Muscle layer of colon (tissue), 2 donors: ENCODE measurements around the gene PRSS33.

ENCODE experiments used
- H3K27ac ChIP-seq: one replicate; pipeline ENCODE4 v1.7.0; 2013; ENCODE audit warnings: low read depth, mild to moderate bottlenecking, low read length, moderate library complexity
- H3K27me3 ChIP-seq, 2 donors: one replicate each; pipeline ENCODE4 v1.7.0; 2013; ENCODE audit warnings: low read length in 2 of 2, mild to moderate bottlenecking in 2 of 2; ENCODE audit not compliant: insufficient read depth in 2 of 2, control insufficient read depth in 1 of 2
- H3K36me3 ChIP-seq: one replicate; pipeline ENCODE4 v1.7.0; 2013; ENCODE audit warnings: mild to moderate bottlenecking, low read length; ENCODE audit not compliant: insufficient read depth
- H3K4me1 ChIP-seq: one replicate; pipeline ENCODE4 v1.7.0; 2013; ENCODE audit warnings: mild to moderate bottlenecking, low read length; ENCODE audit not compliant: insufficient read depth
- H3K4me3 ChIP-seq, 2 donors: one replicate each; pipeline ENCODE4 v1.7.0; 2013; ENCODE audit warnings: low read length in 2 of 2, low read depth in 1 of 2, mild to moderate bottlenecking in 1 of 2, moderate library complexity in 1 of 2
- H3K9ac ChIP-seq: one replicate; pipeline ENCODE4 v1.7.0; 2013; ENCODE audit warnings: low read length
- H3K9me3 ChIP-seq: one replicate; pipeline ENCODE4 v1.7.0; 2013; ENCODE audit warnings: mild to moderate bottlenecking, low read length
- donor health status: abdominal sarcoma.
- donor health status: Adenocarcinoma of cecum.

Gene PRSS33

DNA sequence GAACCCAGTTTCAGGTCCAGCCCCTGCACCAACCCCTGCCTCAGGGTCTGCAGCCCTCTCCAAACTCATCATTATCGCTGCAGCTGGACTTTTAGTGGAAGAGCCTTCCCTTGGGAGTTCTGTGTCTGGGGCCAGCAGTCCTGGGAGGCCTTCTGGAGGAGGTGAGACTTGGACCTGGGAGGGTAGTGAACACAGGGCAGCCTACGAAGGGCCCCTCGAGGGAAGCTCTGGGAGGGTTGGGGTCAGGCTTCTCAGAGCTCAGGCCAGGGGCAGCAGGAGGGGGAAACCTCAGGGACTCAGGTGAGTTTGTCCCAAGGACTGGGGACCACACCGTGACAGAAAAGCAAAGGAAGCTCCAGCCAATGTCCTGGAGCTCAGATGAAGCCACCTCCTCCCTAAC lies 46.2 kb downstream of the PRSS33 start:
- Histone ChIP-seq H3K9ac (no peak overlapping the region), H3K9me3 (no peaks in the 10 kb centered on the region), H3K4me3 (no peak overlapping the region), H3K27me3 (peaks cover 0 to 7% of the 10 kb centered on the region in 2 donors), H3K27ac (no peak overlapping the region), H3K4me1 (no peaks in the 10 kb centered on the region), H3K36me3 (no peaks in the 10 kb centered on the region)

DNA sequence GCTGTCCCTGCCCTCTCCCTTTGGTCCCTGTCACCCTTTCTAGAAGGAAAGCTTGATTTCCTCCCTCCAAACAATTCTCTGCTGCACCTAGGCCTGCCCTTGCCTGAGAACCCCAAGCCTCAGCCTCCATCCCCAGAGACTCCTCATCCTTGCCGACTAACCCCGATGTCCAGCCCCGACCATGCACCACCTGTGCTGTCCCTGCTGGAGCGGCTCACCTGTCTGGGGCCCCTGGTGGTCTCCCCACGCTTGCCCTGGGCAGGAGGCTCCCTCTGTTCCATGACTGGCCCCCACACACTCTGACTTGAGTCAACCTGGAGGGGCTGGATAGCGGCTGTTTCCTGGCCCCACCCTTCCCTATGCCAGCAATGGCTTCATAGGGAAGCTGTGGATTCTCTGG lies 46.9 kb downstream of the PRSS33 start:
- no peaks in the 10 kb centered on the region for H3K36me3 ChIP-seq
- peaks cover 0 to 7% of the 10 kb centered on the region in 2 donors for H3K27me3 ChIP-seq
- no peaks in the 10 kb centered on the region for H3K4me1 ChIP-seq
- no peak overlapping the region for H3K4me3 ChIP-seq
- no peak overlapping the region for H3K27ac ChIP-seq
- no peak overlapping the region for H3K9ac ChIP-seq
- no peaks in the 10 kb centered on the region for H3K9me3 ChIP-seq

DNA sequence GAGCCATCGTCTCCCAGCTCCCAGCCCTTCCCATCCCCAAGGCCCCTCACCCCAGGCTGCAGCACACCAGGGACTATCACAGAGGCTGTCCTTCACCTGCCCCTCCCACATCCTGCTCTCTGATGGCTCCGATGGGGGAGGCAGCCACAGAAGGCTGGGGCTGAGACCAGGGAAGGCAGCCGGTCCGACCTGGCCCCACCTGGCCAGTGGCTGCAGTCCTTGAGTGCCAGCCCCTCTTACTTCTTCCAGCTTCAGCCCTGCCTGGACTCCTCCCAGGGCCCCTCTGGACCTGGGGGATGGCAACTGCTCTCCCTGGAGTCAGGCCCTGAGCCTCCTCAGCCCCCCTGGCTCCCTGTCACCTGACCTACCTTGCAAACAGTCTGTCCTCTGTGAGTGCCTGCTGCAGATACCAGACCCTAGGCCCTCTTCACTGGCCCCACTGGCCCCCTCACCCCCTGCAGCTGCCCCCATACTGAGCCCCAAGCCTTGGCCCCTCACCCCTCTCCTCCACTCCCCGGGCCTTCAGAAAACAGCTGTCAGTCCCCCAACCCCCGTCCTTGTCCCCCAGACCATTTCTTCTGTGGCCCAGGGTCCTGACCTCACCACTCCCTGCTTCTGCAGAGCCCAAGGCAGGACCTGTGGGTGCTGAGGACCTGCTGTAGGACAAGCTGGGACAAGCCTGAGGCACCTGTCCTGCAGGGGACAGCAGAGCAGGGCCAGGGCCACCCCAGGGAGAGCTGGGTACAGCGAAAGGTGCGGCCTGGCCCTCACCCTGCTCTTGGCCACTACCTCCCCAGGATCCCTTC lies 47.5 kb downstream of the PRSS33 start:
- Histone ChIP-seq H3K9ac (no peak overlapping the region), H3K36me3 (no peaks in the 10 kb centered on the region), H3K27ac (no peak overlapping the region), H3K4me3 (no peak overlapping the region), H3K4me1 (no peaks in the 10 kb centered on the region), H3K27me3 (peaks cover 0 to 7% of the 10 kb centered on the region in 2 donors), H3K9me3 (no peaks in the 10 kb centered on the region)

DNA sequence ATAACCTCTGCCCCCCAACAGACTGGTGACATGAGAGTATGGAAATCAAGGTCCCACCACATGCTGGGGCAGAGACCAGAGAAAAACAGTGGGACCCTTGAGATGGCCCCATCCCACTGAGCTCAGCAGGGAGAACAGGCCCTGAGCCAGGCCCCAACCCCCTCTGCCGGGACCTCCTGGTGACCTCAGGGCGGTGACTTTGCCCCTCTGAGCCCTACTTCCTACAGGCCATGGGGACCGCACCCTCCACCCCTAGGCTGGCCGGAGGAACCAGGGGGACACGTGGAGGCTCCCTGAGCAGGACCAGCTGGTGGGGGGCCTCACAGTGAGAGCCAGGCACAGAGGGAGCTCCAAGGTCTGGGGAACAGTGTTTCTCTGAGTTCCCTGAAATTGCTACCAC lies 48.7 kb downstream of the PRSS33 start:
- no peak overlapping the region for H3K27ac ChIP-seq
- peaks cover 0 to 7% of the 10 kb centered on the region in 2 donors for H3K27me3 ChIP-seq
- no peaks in the 10 kb centered on the region for H3K4me1 ChIP-seq
- H3K9me3 ChIP-seq: no peaks in the 10 kb centered on the region
- no peak overlapping the region for H3K4me3 ChIP-seq
- H3K36me3 ChIP-seq: no peaks in the 10 kb centered on the region
- no peak overlapping the region for H3K9ac ChIP-seq

DNA sequence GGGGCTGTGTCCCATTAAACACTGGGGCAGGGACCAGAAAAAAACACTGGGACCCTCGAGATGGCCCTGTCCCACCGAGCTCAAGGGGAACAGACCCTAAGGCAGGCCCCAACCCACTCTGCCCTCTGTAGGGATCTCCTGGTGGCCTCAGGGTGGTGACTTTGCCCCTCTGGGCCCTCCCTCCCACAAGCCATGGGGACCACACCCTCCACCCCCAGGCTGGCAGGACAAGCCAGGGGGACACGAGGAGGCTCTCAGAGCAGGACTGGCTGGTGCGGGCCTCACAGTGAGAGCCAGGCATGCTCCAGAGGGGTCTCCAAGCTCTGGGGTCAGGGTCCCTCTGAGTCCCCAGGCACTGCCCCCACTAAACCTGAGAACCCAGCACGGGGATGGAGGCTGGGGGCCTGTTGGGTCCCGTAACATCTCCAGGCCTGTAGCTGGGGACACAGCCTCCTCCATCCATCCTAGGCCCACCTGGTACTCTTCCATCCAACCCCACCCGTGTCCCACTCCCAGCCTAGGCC lies 49.4 kb downstream of the PRSS33 start:
- Histone ChIP-seq H3K9ac (no peak overlapping the region), H3K9me3 (no peaks in the 10 kb centered on the region), H3K4me3 (no peak overlapping the region), H3K4me1 (no peaks in the 10 kb centered on the region), H3K27me3 (peaks cover 0 to 7% of the 10 kb centered on the region in 2 donors), H3K27ac (no peak overlapping the region), H3K36me3 (no peaks in the 10 kb centered on the region)

DNA sequence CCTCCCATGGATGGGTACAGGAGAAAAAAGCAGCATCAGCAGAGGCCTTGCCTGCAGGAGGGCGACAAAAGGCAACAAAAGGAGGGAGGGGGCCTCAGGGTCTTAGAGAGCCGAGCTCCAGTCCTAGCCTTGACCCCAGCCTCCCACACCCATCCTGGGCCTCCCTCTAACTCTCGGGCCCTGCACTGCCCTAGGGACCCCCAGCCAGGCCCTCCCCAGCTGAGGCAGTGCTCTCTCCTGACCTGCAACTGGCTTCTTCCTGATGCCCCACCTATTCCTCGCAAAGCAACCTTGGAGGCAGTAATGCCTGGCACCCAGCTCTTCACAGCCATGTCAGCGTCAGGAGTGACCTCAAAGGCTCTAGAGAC lies 50.1 kb downstream of the PRSS33 start:
- no peak overlapping the region for H3K4me3 ChIP-seq
- no peaks in the 10 kb centered on the region for H3K4me1 ChIP-seq
- H3K27me3 ChIP-seq: peaks cover 0 to 7% of the 10 kb centered on the region in 2 donors
- no peak overlapping the region for H3K9ac ChIP-seq
- no peaks in the 10 kb centered on the region for H3K9me3 ChIP-seq
- no peaks in the 10 kb centered on the region for H3K36me3 ChIP-seq
- H3K27ac ChIP-seq: no peak overlapping the region

DNA sequence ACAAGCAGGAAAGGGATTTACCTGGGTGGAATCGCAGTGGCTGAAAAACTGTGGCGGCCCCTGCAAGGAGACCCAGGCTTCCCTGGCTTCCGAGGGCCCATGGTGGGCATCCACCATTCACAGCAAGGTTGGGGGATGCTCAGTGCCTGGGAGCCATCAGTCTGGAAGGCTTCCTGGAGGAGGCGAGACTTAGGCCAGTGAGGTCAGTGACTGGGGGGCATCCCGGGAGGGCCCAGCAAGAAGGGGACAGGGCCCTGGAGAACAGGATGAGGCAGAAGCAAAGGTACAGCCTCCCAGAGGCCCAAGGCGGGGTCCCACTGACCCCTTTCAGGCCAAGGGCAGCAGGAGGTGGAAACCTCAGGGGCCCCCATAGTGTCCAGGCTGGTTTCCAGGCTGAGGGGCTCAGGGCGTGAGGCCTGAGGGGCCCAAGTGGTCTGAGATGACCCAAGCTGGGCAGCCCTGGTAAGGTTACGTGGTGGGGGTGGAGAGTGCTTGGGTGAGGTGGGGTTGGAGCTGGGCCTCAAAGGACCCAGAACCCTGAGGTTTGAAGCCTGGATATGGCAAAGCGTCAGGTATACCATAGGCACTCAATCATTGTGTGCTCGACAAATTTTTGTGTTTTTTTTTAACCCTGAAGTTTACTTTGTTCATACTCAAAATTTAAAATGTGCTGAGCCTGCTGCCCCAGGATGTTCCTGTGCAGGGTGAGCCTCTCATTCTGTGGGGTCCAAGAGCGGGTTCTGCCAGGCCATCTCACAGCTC lies 50.7 kb downstream of the PRSS33 start:
- Histone ChIP-seq H3K4me3 (no peak overlapping the region), H3K4me1 (no peaks in the 10 kb centered on the region), H3K9me3 (no peaks in the 10 kb centered on the region), H3K27me3 (peaks cover 0 to 7% of the 10 kb centered on the region in 2 donors), H3K27ac (no peak overlapping the region), H3K36me3 (no peaks in the 10 kb centered on the region), H3K9ac (no peak overlapping the region)

DNA sequence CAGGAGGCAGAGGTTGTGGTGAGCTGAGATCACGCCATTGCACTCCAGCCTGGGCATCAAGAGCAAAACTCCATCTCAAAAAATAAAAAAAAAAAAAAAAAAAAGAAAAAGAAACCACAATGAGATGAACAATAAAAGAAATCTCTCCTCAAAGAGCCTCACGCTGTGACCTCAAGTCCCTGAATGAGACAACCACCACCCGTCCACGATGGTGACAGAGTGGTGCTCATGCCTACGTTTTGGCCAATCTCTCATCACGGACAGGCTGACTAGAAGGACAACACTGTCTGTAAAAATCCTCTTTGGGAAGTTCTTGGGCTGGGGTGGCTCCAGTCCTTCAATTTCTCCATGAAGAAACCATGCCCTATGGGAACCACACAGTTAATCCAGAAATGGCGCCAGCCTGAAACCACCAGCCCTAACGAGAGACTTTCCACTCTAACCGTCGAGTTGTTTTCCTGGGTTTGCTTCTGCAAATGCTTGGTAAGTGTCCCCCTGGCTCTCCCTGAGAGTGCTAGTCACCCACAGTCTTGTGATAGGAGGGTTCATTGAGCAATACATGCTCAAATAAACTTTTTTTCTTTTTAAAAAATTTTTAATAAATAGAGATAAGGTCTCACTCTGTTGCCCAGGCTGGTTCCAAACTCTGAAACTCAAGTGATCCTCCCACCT lies 52.4 kb downstream of the PRSS33 start:
- Histone ChIP-seq H3K4me1 (no peaks in the 10 kb centered on the region), H3K4me3 (no peak overlapping the region), H3K36me3 (no peaks in the 10 kb centered on the region), H3K27ac (no peak overlapping the region), H3K9ac (no peak overlapping the region), H3K27me3 (peaks cover 0 to 7% of the 10 kb centered on the region in 2 donors), H3K9me3 (no peaks in the 10 kb centered on the region)
